Esophagus muscularis mucosa (tissue), 4 donors: Measurements from ENCODE around the gene NSMCE3. TPM values are rescaled to one million over a fixed set of nuclear protein-coding genes. Genes with fewer than 3 reads are reported as not detected.

Experiments used
- DNase-seq: peaks from one replicate; pipeline ENCODE4 v3.0.0-alpha.2; 2017; ENCODE audit errors: extremely low spot score
- H3K27ac ChIP-seq, 4 donors: fragments of 200-600 bp; sonication (generic); replicated peaks in 1 of 4; 1 replicate in 3 of 4; 2 replicates in 1 of 4; pipeline ENCODE4 v1.5.1; 2016 to 2019; ENCODE audit warnings: mild to moderate bottlenecking in 1 of 4
- H3K27me3 ChIP-seq, 4 donors: fragments of 200-600 bp; sonication (generic); one replicate each; pipeline versions ENCODE4 v1.5.1 to v1.6.0; 2016 to 2019
- H3K36me3 ChIP-seq, 4 donors: fragments of 200-600 bp; sonication (generic); one replicate each; pipeline ENCODE4 v1.5.1; 2016 to 2019
- H3K4me1 ChIP-seq, 4 donors: fragments of 200-600 bp; sonication (generic); one replicate each; pipeline ENCODE4 v1.5.1; 2016 to 2019
- H3K4me3 ChIP-seq, 4 donors: fragments of 200-600 bp; sonication (generic); 1 replicate in 2 of 4; 2 replicates in 2 of 4; pipeline ENCODE4 v1.5.1; 2016 to 2019; ENCODE audit warnings: mild to moderate bottlenecking in 4 of 4, moderate library complexity in 1 of 4
- H3K9me3 ChIP-seq, 4 donors: fragments of 200-600 bp; sonication (generic); 1 replicate in 3 of 4; 2 replicates in 1 of 4; pipeline ENCODE4 v1.5.1; 2016 to 2019
- CTCF ChIP-seq, 3 experiments: fragments of 200-600 bp in 2 of 3; fragments of 450-650 bp in 1 of 3; sonication (generic) in 2 of 3; IDR thresholded peaks; one replicate each; pipeline ENCODE4 v1.5.1; 2017 to 2019; ENCODE audit warnings: antibody characterized with exemption in 3 of 3, mild to moderate bottlenecking in 2 of 3, moderate library complexity in 1 of 3
- EP300 ChIP-seq: sonication (generic); formaldehyde crosslinking; IDR thresholded peaks from one replicate; pipeline ENCODE4 v1.6.1; 2017; ENCODE audit warnings: antibody characterized with exemption
- POLR2A ChIP-seq: fragments of 450-650 bp; IDR thresholded peaks from one replicate; pipeline ENCODE4 v1.6.1; 2017; ENCODE audit warnings: antibody characterized with exemption, moderate library complexity, mild to moderate bottlenecking, low read depth
- POLR2AphosphoS5 ChIP-seq, 2 donors: sonication (generic); formaldehyde crosslinking; IDR thresholded peaks; one replicate each; pipeline ENCODE4 v1.6.1; 2017; ENCODE audit warnings: antibody characterized with exemption in 2 of 2
- WGBS: methylation state at CpG from one replicate; pipeline ENCODE4 v1.1.5; 2018; 5-methylcytosine and 5-hydroxymethylcytosine counted together
- intact Hi-C: fragments of 100-400 bp; cut with DNase I; formaldehyde crosslinking; loops from one replicate; pipeline ENCODE4 v1.15.1; 2023
- total RNA-seq, 4 donors: library from RNA; depleted of rRNA; stranded (reverse); fragments of >200 nt; gene quantifications; one replicate each; pipeline versions ENCODE4 v1.1.0 to v1.2.1, GENCODE V29; 2016

Gene NSMCE3
- total RNA-seq, 4 donors from 2014 or later = 8.3 to 18.4 (median 15.7) TPM

DNA sequence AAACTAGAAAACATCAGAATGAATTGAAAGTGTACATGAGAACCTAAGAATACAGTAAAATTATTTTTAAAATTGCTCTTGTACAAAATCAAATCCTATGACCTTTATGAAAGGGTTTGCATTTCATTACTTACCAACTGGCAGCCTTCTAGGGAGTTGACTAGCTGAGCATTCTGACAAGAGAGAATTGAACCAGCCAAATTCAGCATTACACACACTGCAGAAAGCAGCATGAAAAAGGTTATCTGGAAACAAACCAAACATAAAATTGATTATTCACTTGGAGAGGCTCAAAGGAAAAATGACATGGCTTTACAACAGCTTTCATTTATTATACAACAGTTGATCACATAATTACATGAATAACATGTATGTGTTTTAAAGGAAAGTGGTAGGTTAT is 17.4 kb downstream of the NSMCE3 start:
- H3K9me3 ChIP-seq = peaks cover 0 to 6% (median 0%) of the 10 kb centered on the region in 4 donors
- intact Hi-C loops = no loop called here

GRCh38 chr15:29244544-29244943 is 25.1 kb downstream of the NSMCE3 start:
- Histone ChIP-seq H3K27ac (no peak overlapping the region), H3K36me3 (no peaks in the 10 kb centered on the region), H3K27me3 (peaks cover 0 to 12% (median 0%) of the 10 kb centered on the region in 4 donors), H3K4me1 (no peaks in the 10 kb centered on the region), H3K9me3 (peaks cover 0 to 6% (median 0%) of the 10 kb centered on the region in 4 donors), H3K4me3 (no peak overlapping the region)
- intact Hi-C loops = no loop called here
- DNase-seq = no peak
- no peak for TF ChIP-seq POLR2A
- TF ChIP-seq POLR2AphosphoS5 (IDR thresholded peaks at IDR 0.05) = no peak
- no peak for TF ChIP-seq CTCF (IDR thresholded peaks at IDR 0.05)
- TF ChIP-seq EP300 = no peak
- WGBS = 73% methylated on average over 7 of the region's 7 CpGs

More for the DNA sequence above, 17.4 kb downstream of the NSMCE3 start:
- no peak for TF ChIP-seq CTCF (IDR thresholded peaks at IDR 0.05)
- no peak overlapping the region for H3K4me3 ChIP-seq
- no peak overlapping the region for H3K27ac ChIP-seq
- no peaks in the 10 kb centered on the region for H3K4me1 ChIP-seq
- H3K36me3 ChIP-seq = no peaks in the 10 kb centered on the region
- H3K27me3 ChIP-seq = no peaks in the 10 kb centered on the region
- DNase-seq = no peak

GRCh38 chr15:29244123-29244522 is 25.5 kb downstream of the NSMCE3 start:
- H3K4me3 ChIP-seq = no peak overlapping the region
- H3K9me3 ChIP-seq = peaks cover 0 to 6% (median 0%) of the 10 kb centered on the region in 4 donors
- no peak for DNase-seq
- peaks cover 0 to 12% (median 0%) of the 10 kb centered on the region in 4 donors for H3K27me3 ChIP-seq
- H3K4me1 ChIP-seq = no peaks in the 10 kb centered on the region
- intact Hi-C loops = no loop called here
- WGBS = 86% methylated on average over 4 of the region's 4 CpGs
- TF ChIP-seq EP300 (no peak), POLR2AphosphoS5 (IDR thresholded peaks at IDR 0.05) (no peak), POLR2A (no peak), CTCF (IDR thresholded peaks at IDR 0.05) (no peak)
- no peak overlapping the region for H3K27ac ChIP-seq
- H3K36me3 ChIP-seq = no peaks in the 10 kb centered on the region

DNA sequence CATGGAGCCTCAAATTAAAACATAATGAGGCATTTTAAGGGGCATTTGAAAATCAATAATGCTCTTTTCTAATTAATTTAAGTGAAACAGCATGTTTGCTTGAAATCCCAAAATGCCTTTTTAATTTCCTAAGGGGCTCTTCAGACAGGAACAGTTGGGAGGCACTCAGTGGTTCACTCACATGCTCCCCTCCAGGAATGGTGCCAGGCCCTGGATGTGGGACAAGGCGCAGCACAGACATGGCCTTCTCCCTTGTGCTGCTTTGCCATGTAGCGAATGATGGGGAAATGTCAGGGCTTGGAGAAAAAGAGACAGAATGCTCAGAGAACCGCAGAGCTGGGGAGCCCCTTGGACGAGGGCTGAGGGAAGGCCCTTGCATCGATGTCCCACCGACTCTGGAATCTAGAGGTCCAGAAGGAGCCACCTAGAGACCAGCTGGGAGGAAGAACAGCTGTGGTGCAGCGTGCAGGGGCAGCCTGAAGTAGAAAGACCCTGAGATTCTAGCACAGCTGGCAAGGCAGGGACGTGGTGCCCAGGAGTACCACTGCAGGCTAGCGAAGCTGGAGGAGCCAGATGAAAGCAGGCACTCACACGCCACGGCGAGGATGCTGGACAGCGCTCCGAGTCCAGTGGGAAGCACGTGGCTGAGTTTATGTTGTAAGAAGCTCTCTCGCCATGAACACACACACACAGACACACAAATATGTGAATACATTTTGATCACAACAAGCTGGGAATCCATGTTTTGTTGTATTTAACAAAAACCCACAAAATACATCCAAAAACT is 27.0 kb downstream of the NSMCE3 start:
- H3K36me3 ChIP-seq = no peaks in the 10 kb centered on the region
- no peak overlapping the region for H3K4me3 ChIP-seq
- no peaks in the 10 kb centered on the region for H3K9me3 ChIP-seq
- intact Hi-C loops = no loop called here
- TF ChIP-seq CTCF (IDR thresholded peaks at IDR 0.05) = no peak
- TF ChIP-seq EP300 = no peak
- TF ChIP-seq POLR2A = no peak
- TF ChIP-seq POLR2AphosphoS5 (IDR thresholded peaks at IDR 0.05) = no peak
- no peaks in the 10 kb centered on the region for H3K4me1 ChIP-seq
- peaks cover 0 to 12% (median 0%) of the 10 kb centered on the region in 4 donors for H3K27me3 ChIP-seq
- no peak for DNase-seq
- WGBS = 65% methylated on average over 15 of the region's 16 CpGs
- H3K27ac ChIP-seq = no peak overlapping the region

GRCh38 chr15:29241207-29241606 is 28.4 kb downstream of the NSMCE3 start:
- Histone ChIP-seq H3K9me3 (peaks cover 0 to under 1% (median 0%) of the 10 kb centered on the region in 4 donors), H3K27me3 (peaks cover 0 to 12% (median 0%) of the 10 kb centered on the region in 4 donors), H3K36me3 (no peaks in the 10 kb centered on the region), H3K4me1 (no peaks in the 10 kb centered on the region), H3K27ac (no peak overlapping the region), H3K4me3 (no peak overlapping the region)
- 88% methylated on average over 1 of the region's 1 CpG for WGBS
- no peak for DNase-seq
- intact Hi-C loops = no loop called here
- TF ChIP-seq POLR2AphosphoS5 (IDR thresholded peaks at IDR 0.05) (no peak), CTCF (IDR thresholded peaks at IDR 0.05) (no peak), POLR2A (no peak), EP300 (no peak)
